Measurements from ENCODE around the gene SDK1.

Gene SDK1

GRCh38 chr7:3327655-3328054, 26.6 kb downstream of the SDK1 start:
- in situ Hi-C loops (cut with MboI; ENCODE audit: low sequenced_read_pairs): no loop called here

- in situ Hi-C loops (cut with MboI; ENCODE audit: low sequenced_read_pairs): no loop called here
These were observed 31.3 kb downstream of the SDK1 start for GRCh38 chr7:3332308-3332707.

- in situ Hi-C loops (cut with MboI; ENCODE audit: low sequenced_read_pairs): no loop called here
These were observed 32.8 kb downstream of the SDK1 start for GRCh38 chr7:3333861-3334260.

GRCh38 chr7:3336042-3336665, 35.1 kb downstream of the SDK1 start:
- in situ Hi-C loops (cut with MboI; ENCODE audit: low sequenced_read_pairs): no loop called here

- in situ Hi-C loops (cut with MboI; ENCODE audit: low sequenced_read_pairs): no loop called here
These were observed 37.1 kb downstream of the SDK1 start for GRCh38 chr7:3338161-3338560.

GRCh38 chr7:3345699-3346481, 44.8 kb downstream of the SDK1 start:
- in situ Hi-C loops (cut with MboI; ENCODE audit: low sequenced_read_pairs): no loop called here

GRCh38 chr7:3349126-3349525, 48.1 kb downstream of the SDK1 start:
- in situ Hi-C loops (cut with MboI; ENCODE audit: low sequenced_read_pairs): no loop called here

- in situ Hi-C loops (cut with MboI; ENCODE audit: low sequenced_read_pairs): no loop called here
These were observed 55.1 kb downstream of the SDK1 start for GRCh38 chr7:3356173-3356572.

GRCh38 chr7:3358991-3359390, 57.9 kb downstream of the SDK1 start:
- in situ Hi-C loops (cut with MboI; ENCODE audit: low sequenced_read_pairs): no loop called here

GRCh38 chr7:3367261-3367660, 66.2 kb downstream of the SDK1 start:
- in situ Hi-C loops (cut with MboI; ENCODE audit: low sequenced_read_pairs): no loop called here

- in situ Hi-C loops (cut with MboI; ENCODE audit: low sequenced_read_pairs): no loop called here
These were observed 69.2 kb downstream of the SDK1 start for GRCh38 chr7:3370068-3370830.

GRCh38 chr7:3370921-3371320, 69.9 kb downstream of the SDK1 start:
- in situ Hi-C loops (cut with MboI; ENCODE audit: low sequenced_read_pairs): no loop called here

- in situ Hi-C loops (cut with MboI; ENCODE audit: low sequenced_read_pairs): no loop called here
These were observed 70.5 kb downstream of the SDK1 start for GRCh38 chr7:3371601-3372000.

GRCh38 chr7:3374239-3374638, 73.2 kb downstream of the SDK1 start:
- in situ Hi-C loops (cut with MboI; ENCODE audit: low sequenced_read_pairs): no loop called here

- in situ Hi-C loops (cut with MboI; ENCODE audit: low sequenced_read_pairs): no loop called here
These were observed 77.5 kb downstream of the SDK1 start for GRCh38 chr7:3378390-3379150.

GRCh38 chr7:3380034-3380433, 79.0 kb downstream of the SDK1 start:
- in situ Hi-C loops (cut with MboI; ENCODE audit: low sequenced_read_pairs): no loop called here

GRCh38 chr7:3380886-3381685, 80.0 kb downstream of the SDK1 start:
- in situ Hi-C loops (cut with MboI; ENCODE audit: low sequenced_read_pairs): no loop called here

GRCh38 chr7:3386423-3387190, 85.6 kb downstream of the SDK1 start:
- in situ Hi-C loops (cut with MboI; ENCODE audit: low sequenced_read_pairs): no loop called here

GRCh38 chr7:3393862-3394261, 92.8 kb downstream of the SDK1 start:
- in situ Hi-C loops (cut with MboI; ENCODE audit: low sequenced_read_pairs): no loop called here

- in situ Hi-C loops (cut with MboI; ENCODE audit: low sequenced_read_pairs): no loop called here
These were observed 96.3 kb downstream of the SDK1 start for GRCh38 chr7:3397324-3397723.

All from hTERT RPE-1 (cell line).